ENCODE results near the gene S1PR4.
"Not testable (repeated sequence)": the region's sequence is repeated elsewhere in the genome, so short reads cannot be mapped to it uniquely, and the experiment has no call there.

S1PR4 gene

GRCh38 chr19:3221576-3221975 is 43.0 kb downstream of the S1PR4 start:
- not testable (repeated sequence) for H3K9me3 ChIP-seq (ENCODE audit: control insufficient read depth in 1 of 2, low read length in 2 of 2); H3K4me3 ChIP-seq (ENCODE audit: low read depth in 1 of 2, low read length in 2 of 2); H3K36me3 ChIP-seq (ENCODE audit: control insufficient read depth in 1 of 2, insufficient read depth in 2 of 2, low read length in 2 of 2); H3K27me3 ChIP-seq (ENCODE audit: low read depth, low read length); H3K27ac ChIP-seq (ENCODE audit: low read length); H3K4me1 ChIP-seq (ENCODE audit: control insufficient read depth in 1 of 2, insufficient read depth in 2 of 2, low read length in 2 of 2)

GRCh38 chr19:3222709-3223108 is 44.1 kb downstream of the S1PR4 start:
- Histone ChIP-seq H3K27me3 (ENCODE audit: low read depth, low read length) (no peaks in the 10 kb centered on the region), H3K4me1 (ENCODE audit: control insufficient read depth in 1 of 2, insufficient read depth in 2 of 2, low read length in 2 of 2) (no peaks in the 10 kb centered on the region), H3K9me3 (ENCODE audit: control insufficient read depth in 1 of 2, low read length in 2 of 2) (no peaks in the 10 kb centered on the region)

GRCh38 chr19:3224346-3225168 is 46.0 kb downstream of the S1PR4 start, which contains the start of gene CELF5:
Gene CELF5, plus strand, starts transcription at chr19:3224661. Its CDS starts 79 bp downstream, at chr19:3224740.
- Histone ChIP-seq H3K36me3 (ENCODE audit: control insufficient read depth in 1 of 2, insufficient read depth in 2 of 2, low read length in 2 of 2) (no peaks in the 10 kb centered on the region), H3K4me3 (ENCODE audit: low read depth in 1 of 2, low read length in 2 of 2) (no peak within 1 kb of the TSS), H3K9me3 (ENCODE audit: control insufficient read depth in 1 of 2, low read length in 2 of 2) (no peaks in the 10 kb centered on the region), H3K4me1 (ENCODE audit: control insufficient read depth in 1 of 2, insufficient read depth in 2 of 2, low read length in 2 of 2) (no peaks in the 10 kb centered on the region), H3K27ac (ENCODE audit: low read length) (no peak within 1 kb of the TSS), H3K27me3 (ENCODE audit: low read depth, low read length) (peaks cover 8% of the 10 kb centered on the region)

More at GRCh38 chr19:3222709-3223108, 44.1 kb downstream of the S1PR4 start:
- H3K4me3 ChIP-seq (ENCODE audit: low read depth in 1 of 2, low read length in 2 of 2) = no peak overlapping the region
- no peak overlapping the region for H3K27ac ChIP-seq (ENCODE audit: low read length)
- H3K36me3 ChIP-seq (ENCODE audit: control insufficient read depth in 1 of 2, insufficient read depth in 2 of 2, low read length in 2 of 2) = no peaks in the 10 kb centered on the region

- no peaks in the 10 kb centered on the region for H3K4me1 ChIP-seq (ENCODE audit: control insufficient read depth in 1 of 2, insufficient read depth in 2 of 2, low read length in 2 of 2)
- H3K36me3 ChIP-seq (ENCODE audit: control insufficient read depth in 1 of 2, insufficient read depth in 2 of 2, low read length in 2 of 2) = no peaks in the 10 kb centered on the region
- H3K4me3 ChIP-seq (ENCODE audit: low read depth in 1 of 2, low read length in 2 of 2) = no peak overlapping the region
- no peaks in the 10 kb centered on the region for H3K9me3 ChIP-seq (ENCODE audit: control insufficient read depth in 1 of 2, low read length in 2 of 2)
- no peak overlapping the region for H3K27ac ChIP-seq (ENCODE audit: low read length)
- H3K27me3 ChIP-seq (ENCODE audit: low read depth, low read length) = peaks cover 10% of the 10 kb centered on the region
Observed at GRCh38 chr19:3225169-3225485, 46.6 kb downstream of the S1PR4 start.

- Histone ChIP-seq H3K27ac (ENCODE audit: low read length) (no peak overlapping the region), H3K4me3 (ENCODE audit: low read depth in 1 of 2, low read length in 2 of 2) (no peak overlapping the region), H3K4me1 (ENCODE audit: control insufficient read depth in 1 of 2, insufficient read depth in 2 of 2, low read length in 2 of 2) (no peaks in the 10 kb centered on the region), H3K9me3 (ENCODE audit: control insufficient read depth in 1 of 2, low read length in 2 of 2) (no peaks in the 10 kb centered on the region), H3K27me3 (ENCODE audit: low read depth, low read length) (peaks cover 10% of the 10 kb centered on the region), H3K36me3 (ENCODE audit: control insufficient read depth in 1 of 2, insufficient read depth in 2 of 2, low read length in 2 of 2) (no peaks in the 10 kb centered on the region)
Observed at GRCh38 chr19:3225677-3226093, 47.1 kb downstream of the S1PR4 start.

- Histone ChIP-seq H3K27ac (ENCODE audit: low read length) (no peak overlapping the region), H3K27me3 (ENCODE audit: low read depth, low read length) (peaks cover 10% of the 10 kb centered on the region), H3K9me3 (ENCODE audit: control insufficient read depth in 1 of 2, low read length in 2 of 2) (no peaks in the 10 kb centered on the region), H3K4me3 (ENCODE audit: low read depth in 1 of 2, low read length in 2 of 2) (no peak overlapping the region), H3K4me1 (ENCODE audit: control insufficient read depth in 1 of 2, insufficient read depth in 2 of 2, low read length in 2 of 2) (no peaks in the 10 kb centered on the region), H3K36me3 (ENCODE audit: control insufficient read depth in 1 of 2, insufficient read depth in 2 of 2, low read length in 2 of 2) (no peaks in the 10 kb centered on the region)
Observed at GRCh38 chr19:3227054-3227626, 48.6 kb downstream of the S1PR4 start.

- peaks cover 10% of the 10 kb centered on the region for H3K27me3 ChIP-seq (ENCODE audit: low read depth, low read length)
Observed at GRCh38 chr19:3229346-3229743, 50.8 kb downstream of the S1PR4 start.

More at GRCh38 chr19:3229346-3229743, 50.8 kb downstream of the S1PR4 start:
- H3K27ac ChIP-seq (ENCODE audit: low read length) = no peak overlapping the region
- no peaks in the 10 kb centered on the region for H3K36me3 ChIP-seq (ENCODE audit: control insufficient read depth in 1 of 2, insufficient read depth in 2 of 2, low read length in 2 of 2)
- H3K9me3 ChIP-seq (ENCODE audit: control insufficient read depth in 1 of 2, low read length in 2 of 2) = no peaks in the 10 kb centered on the region
- no peaks in the 10 kb centered on the region for H3K4me1 ChIP-seq (ENCODE audit: control insufficient read depth in 1 of 2, insufficient read depth in 2 of 2, low read length in 2 of 2)
- H3K4me3 ChIP-seq (ENCODE audit: low read depth in 1 of 2, low read length in 2 of 2) = no peak overlapping the region
